ENCODE data around the gene EPG5. TPM values are rescaled to one million over a fixed set of nuclear protein-coding genes. Genes with fewer than 3 reads are reported as not detected.

Gene EPG5
- polyA plus RNA-seq, 2 of the 4 experiments (the other 2 are of a cell fraction), result 3.8 to 10.7 TPM

- Histone ChIP-seq H3K4me2 (no peak overlapping the region), H3K4me1 (peaks cover 5% of the 10 kb centered on the region; the same call in 1 of the 3 replicates), H3K27ac (no peak overlapping the region), H3K9me3 (no peaks in the 10 kb centered on the region), H3K4me3 (no peak overlapping the region)
- ChIA-PET CTCF (interaction anchor here (1.0 kb wide), 1 partner anchor 49 kb away, joined by 3 read pairs; no protein-coding TSS in a partner anchor), POLR2A (no interaction called here)
- FAIRE-seq (no peak), ATAC-seq (no peak), DNase-seq (ENCODE audit: low read depth in 1 of 2, low spot score in 1 of 2) (no peak)
- no peak for TF ChIP-seq CBX8 (IDR thresholded peaks at IDR 0.05)
- no peak for TF ChIP-seq ATOH8 (CRISPR knock-in tag; IDR thresholded peaks at IDR 0.05; ENCODE audit: low read depth)
- TF ChIP-seq EHMT2 (IDR thresholded peaks at IDR 0.05; ENCODE audit: low read depth), result no peak
- no peak for TF ChIP-seq ZSCAN20 (CRISPR knock-in tag; IDR thresholded peaks at IDR 0.05)
- TF ChIP-seq HOXB13 (CRISPR knock-in tag; IDR thresholded peaks at IDR 0.05; ENCODE audit: low read depth), result no peak
- TF ChIP-seq BHLHE40 (IDR thresholded peaks at IDR 0.05; ENCODE audit: low read depth, low read length), result no peak
- TF ChIP-seq RAD21 (conservative IDR thresholded peaks at IDR 0.05 in 1 of 2, IDR thresholded peaks at IDR 0.05 in 1 of 2), result no peak
- no peak for TF ChIP-seq BCL3 (IDR thresholded peaks at IDR 0.05)
- no peak for TF ChIP-seq KDM1A (IDR thresholded peaks at IDR 0.05; ENCODE audit: low read depth)
- no peak for TF ChIP-seq RFX5 (IDR thresholded peaks at IDR 0.05)
- TF ChIP-seq PHF8 (IDR thresholded peaks at IDR 0.05; ENCODE audit: borderline replicate concordance, low read depth), result no peak
- no peak for TF ChIP-seq NPAS2 (CRISPR knock-in tag; IDR thresholded peaks at IDR 0.05; ENCODE audit: borderline replicate concordance)
Observed at GRCh38 chr18:45958730-45959129, 8.4 kb downstream of the EPG5 start.

GRCh38 chr18:45958027-45958426 is 9.1 kb downstream of the EPG5 start:
- ChIA-PET POLR2A (no interaction called here), CTCF (interaction anchor here (1.0 kb wide), 1 partner anchor 48 kb away, joined by 3 read pairs; no protein-coding TSS in a partner anchor)
- ATAC-seq (no peak), DNase-seq (ENCODE audit: low read depth in 1 of 2, low spot score in 1 of 2) (no peak), FAIRE-seq (no peak)
- Histone ChIP-seq H3K27ac (no peak overlapping the region), H3K4me1 (peaks cover 5% of the 10 kb centered on the region; the same call in 1 of the 3 replicates), H3K4me2 (no peak overlapping the region), H3K4me3 (no peak overlapping the region), H3K9me3 (no peaks in the 10 kb centered on the region)
- TF ChIP-seq CEBPB (IDR thresholded peaks at IDR 0.05) (no peak), HDAC2 (IDR thresholded peaks at IDR 0.05) (no peak), TP53 (CRISPR knock-in tag; IDR thresholded peaks at IDR 0.05) (no peak), HOXA7 (CRISPR knock-in tag; IDR thresholded peaks at IDR 0.05) (no peak), GATA3 (IDR thresholded peaks at IDR 0.05; ENCODE audit: borderline replicate concordance) (no peak), ELK1 (IDR thresholded peaks at IDR 0.05; ENCODE audit: low read depth, low read length) (no peak), RAD21 (conservative IDR thresholded peaks at IDR 0.05 in 1 of 2, IDR thresholded peaks at IDR 0.05 in 1 of 2) (no peak), RFX5 (IDR thresholded peaks at IDR 0.05) (no peak), FOSB (CRISPR knock-in tag; IDR thresholded peaks at IDR 0.05) (no peak), EHF (CRISPR knock-in tag; IDR thresholded peaks at IDR 0.05) (no peak), RNF2 (IDR thresholded peaks at IDR 0.05; ENCODE audit: borderline replicate concordance, low read depth) (no peak), RCOR1 (IDR thresholded peaks at IDR 0.05; ENCODE audit: low read depth, low read length) (no peak)
- WGBS (ENCODE audit: missing lambda C conversion rate), result 97% methylated on average over 2 of the region's 2 CpGs

GRCh38 chr18:45957100-45957499 is 10.0 kb downstream of the EPG5 start:
- no peak for DNase-seq (ENCODE audit: low read depth in 1 of 2, low spot score in 1 of 2)
- TF ChIP-seq HEYL (CRISPR knock-in tag; IDR thresholded peaks at IDR 0.05) (no peak), BCL3 (IDR thresholded peaks at IDR 0.05) (no peak), RNF2 (IDR thresholded peaks at IDR 0.05; ENCODE audit: borderline replicate concordance, low read depth) (no peak), KDM1A (IDR thresholded peaks at IDR 0.05; ENCODE audit: low read depth) (no peak), E2F6 (IDR thresholded peaks at IDR 0.05; ENCODE audit: borderline replicate concordance, low read depth) (no peak)
- Histone ChIP-seq H3K27ac (no peak overlapping the region), H3K4me2 (no peak overlapping the region), H3K4me3 (no peak overlapping the region), H3K9me3 (no peaks in the 10 kb centered on the region), H3K4me1 (peaks cover 5% of the 10 kb centered on the region; the same call in 1 of the 3 replicates)
- ChIA-PET CTCF (no interaction called here), POLR2A (no interaction called here)
- ATAC-seq, result no peak
- FAIRE-seq, result no peak

Data from A549 (cell line).